ENCODE measurements around the gene TADA2A.

Gene TADA2A

DNA sequence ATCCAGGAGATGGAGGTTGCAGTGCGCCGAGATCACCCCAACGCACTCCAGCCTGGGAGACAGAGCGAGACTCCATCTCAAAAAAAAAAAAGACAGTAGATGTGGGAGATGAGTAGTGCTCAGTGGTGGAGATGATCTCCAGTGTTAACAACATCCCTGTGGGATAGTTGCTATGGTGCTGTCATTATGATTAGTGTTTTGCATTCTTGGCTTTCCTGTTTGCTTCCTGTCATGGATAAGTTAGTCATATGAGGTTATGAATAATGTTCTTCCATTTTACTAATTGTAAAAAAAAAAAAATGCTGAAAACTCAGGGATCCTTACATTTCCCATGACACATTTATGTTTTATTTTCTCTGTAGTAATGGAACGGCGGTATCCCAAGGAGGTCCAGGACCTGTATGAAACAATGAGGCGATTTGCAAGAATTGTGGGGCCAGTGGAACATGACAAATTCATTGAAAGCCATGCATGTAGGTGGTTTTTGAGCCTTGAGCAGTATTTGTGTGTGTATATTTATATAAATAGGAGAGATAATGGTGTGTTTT is 58.5 kb downstream of the TADA2A start:
- H3K9me3 ChIP-seq (ENCODE audit: control insufficient read depth, insufficient read depth, low read length), result no peaks in the 10 kb centered on the region
- H3K4me3 ChIP-seq (ENCODE audit: low read length), result no peak overlapping the region
- H4K20me1 ChIP-seq (ENCODE audit: control insufficient read depth, insufficient read depth, low read depth, low read length), result no peaks in the 10 kb centered on the region
- peaks cover 64% of the 10 kb centered on the region for H3K36me3 ChIP-seq (ENCODE audit: control insufficient read depth, low read length)
- H3K4me2 ChIP-seq (ENCODE audit: low read length), result no peak overlapping the region
- no peak for TF ChIP-seq EZH2phosphoT487 (IDR thresholded peaks at IDR 0.05; ENCODE audit: borderline replicate concordance, low read length)
- TF ChIP-seq, protein P1, sequence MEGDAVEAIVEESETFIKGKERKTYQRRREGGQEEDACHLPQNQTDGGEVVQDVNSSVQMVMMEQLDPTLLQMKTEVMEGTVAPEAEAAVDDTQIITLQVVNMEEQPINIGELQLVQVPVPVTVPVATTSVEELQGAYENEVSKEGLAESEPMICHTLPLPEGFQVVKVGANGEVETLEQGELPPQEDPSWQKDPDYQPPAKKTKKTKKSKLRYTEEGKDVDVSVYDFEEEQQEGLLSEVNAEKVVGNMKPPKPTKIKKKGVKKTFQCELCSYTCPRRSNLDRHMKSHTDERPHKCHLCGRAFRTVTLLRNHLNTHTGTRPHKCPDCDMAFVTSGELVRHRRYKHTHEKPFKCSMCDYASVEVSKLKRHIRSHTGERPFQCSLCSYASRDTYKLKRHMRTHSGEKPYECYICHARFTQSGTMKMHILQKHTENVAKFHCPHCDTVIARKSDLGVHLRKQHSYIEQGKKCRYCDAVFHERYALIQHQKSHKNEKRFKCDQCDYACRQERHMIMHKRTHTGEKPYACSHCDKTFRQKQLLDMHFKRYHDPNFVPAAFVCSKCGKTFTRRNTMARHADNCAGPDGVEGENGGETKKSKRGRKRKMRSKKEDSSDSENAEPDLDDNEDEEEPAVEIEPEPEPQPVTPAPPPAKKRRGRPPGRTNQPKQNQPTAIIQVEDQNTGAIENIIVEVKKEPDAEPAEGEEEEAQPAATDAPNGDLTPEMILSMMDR (IDR thresholded peaks at IDR 0.05; ENCODE audit: low read depth, low read length, poor library complexity, severe bottlenecking), result no peak
- no peaks in the 10 kb centered on the region for H3K79me2 ChIP-seq (ENCODE audit: control insufficient read depth, low read length)
- no peaks in the 10 kb centered on the region for H3K4me1 ChIP-seq (ENCODE audit: control insufficient read depth, low read length)
- no peak overlapping the region for H3K27ac ChIP-seq (ENCODE audit: low read depth, low read length)
- H3F3A ChIP-seq (ENCODE audit: control insufficient read depth, insufficient read depth), result no peaks in the 10 kb centered on the region
- H3K27me3 ChIP-seq (ENCODE audit: control insufficient read depth, low read length), result no peaks in the 10 kb centered on the region
- H3K9me2 ChIP-seq (replicated peaks; ENCODE audit: control insufficient read depth, low read length), result no peaks in the 10 kb centered on the region

DNA sequence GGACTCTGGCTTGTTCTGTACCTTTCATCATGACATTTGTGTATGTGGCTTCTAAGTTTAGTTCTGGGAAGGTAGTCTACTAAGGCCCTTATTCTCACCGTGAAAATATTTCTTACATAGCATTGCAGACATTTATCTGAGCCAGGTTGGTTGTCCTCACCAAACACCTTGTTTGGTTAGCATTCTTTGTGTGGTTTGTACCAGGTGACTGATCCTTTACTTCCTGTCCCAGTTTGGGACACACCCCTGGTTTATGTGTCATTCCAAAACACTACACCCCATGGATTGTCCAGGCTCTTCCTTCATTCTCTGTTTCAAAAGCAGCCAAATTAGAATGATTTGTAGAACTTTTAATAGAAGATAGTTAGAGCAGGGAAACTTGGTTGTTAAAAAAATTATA is 59.8 kb downstream of the TADA2A start:
- no peak overlapping the region for H3K4me2 ChIP-seq (ENCODE audit: low read length)
- no peaks in the 10 kb centered on the region for H4K20me1 ChIP-seq (ENCODE audit: control insufficient read depth, insufficient read depth, low read depth, low read length)
- no peaks in the 10 kb centered on the region for H3K27me3 ChIP-seq (ENCODE audit: control insufficient read depth, low read length)
- no peaks in the 10 kb centered on the region for H3F3A ChIP-seq (ENCODE audit: control insufficient read depth, insufficient read depth)
- peaks cover 65% of the 10 kb centered on the region for H3K36me3 ChIP-seq (ENCODE audit: control insufficient read depth, low read length)
- no peaks in the 10 kb centered on the region for H3K4me1 ChIP-seq (ENCODE audit: control insufficient read depth, low read length)
- TF ChIP-seq EZH2phosphoT487 (IDR thresholded peaks at IDR 0.05; ENCODE audit: borderline replicate concordance, low read length), result no peak
- TF ChIP-seq, protein P1 (IDR thresholded peaks at IDR 0.05; ENCODE audit: low read depth, low read length, poor library complexity, severe bottlenecking), result no peak
- no peaks in the 10 kb centered on the region for H3K9me2 ChIP-seq (replicated peaks; ENCODE audit: control insufficient read depth, low read length)
- H3K9me3 ChIP-seq (ENCODE audit: control insufficient read depth, insufficient read depth, low read length), result no peaks in the 10 kb centered on the region
- H3K4me3 ChIP-seq (ENCODE audit: low read length), result no peak overlapping the region
- no peaks in the 10 kb centered on the region for H3K79me2 ChIP-seq (ENCODE audit: control insufficient read depth, low read length)
- H3K27ac ChIP-seq (ENCODE audit: low read depth, low read length), result no peak overlapping the region

DNA sequence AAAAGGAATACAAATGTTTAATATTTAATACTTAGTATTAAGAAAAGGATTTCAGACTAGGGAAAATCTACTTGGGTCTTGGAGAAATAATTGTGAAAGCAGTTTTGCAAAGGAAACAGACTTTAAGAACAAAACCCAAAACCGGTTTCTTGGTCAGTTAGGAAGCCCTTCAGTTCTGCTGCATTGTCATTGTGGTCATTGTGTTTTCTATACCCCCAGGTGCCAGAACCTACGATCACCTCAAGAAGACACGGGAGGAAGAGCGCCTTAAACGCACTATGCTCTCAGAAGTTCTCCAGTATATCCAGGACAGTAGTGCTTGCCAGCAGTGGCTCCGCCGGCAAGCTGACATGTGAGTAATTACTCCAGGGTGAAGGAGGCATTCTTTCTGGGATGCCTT is 63.5 kb downstream of the TADA2A start:
- Histone ChIP-seq H4K20me1 (ENCODE audit: control insufficient read depth, insufficient read depth, low read depth, low read length) (no peaks in the 10 kb centered on the region), H3K27ac (ENCODE audit: low read depth, low read length) (no peak overlapping the region), H3K9me2 (replicated peaks; ENCODE audit: control insufficient read depth, low read length) (no peaks in the 10 kb centered on the region), H3K4me1 (ENCODE audit: control insufficient read depth, low read length) (no peaks in the 10 kb centered on the region), H3K27me3 (ENCODE audit: control insufficient read depth, low read length) (no peaks in the 10 kb centered on the region), H3K36me3 (ENCODE audit: control insufficient read depth, low read length) (peaks cover 71% of the 10 kb centered on the region), H3K4me3 (ENCODE audit: low read length) (no peak overlapping the region), H3F3A (ENCODE audit: control insufficient read depth, insufficient read depth) (no peaks in the 10 kb centered on the region), H3K9me3 (ENCODE audit: control insufficient read depth, insufficient read depth, low read length) (no peaks in the 10 kb centered on the region), H3K79me2 (ENCODE audit: control insufficient read depth, low read length) (no peaks in the 10 kb centered on the region), H3K4me2 (ENCODE audit: low read length) (no peak overlapping the region)
- no peak for TF ChIP-seq EZH2phosphoT487 (IDR thresholded peaks at IDR 0.05; ENCODE audit: borderline replicate concordance, low read length)
- TF ChIP-seq, protein P1 (IDR thresholded peaks at IDR 0.05; ENCODE audit: low read depth, low read length, poor library complexity, severe bottlenecking), result no peak
